ENCODE measurements around the gene NCS1.

DNA sequence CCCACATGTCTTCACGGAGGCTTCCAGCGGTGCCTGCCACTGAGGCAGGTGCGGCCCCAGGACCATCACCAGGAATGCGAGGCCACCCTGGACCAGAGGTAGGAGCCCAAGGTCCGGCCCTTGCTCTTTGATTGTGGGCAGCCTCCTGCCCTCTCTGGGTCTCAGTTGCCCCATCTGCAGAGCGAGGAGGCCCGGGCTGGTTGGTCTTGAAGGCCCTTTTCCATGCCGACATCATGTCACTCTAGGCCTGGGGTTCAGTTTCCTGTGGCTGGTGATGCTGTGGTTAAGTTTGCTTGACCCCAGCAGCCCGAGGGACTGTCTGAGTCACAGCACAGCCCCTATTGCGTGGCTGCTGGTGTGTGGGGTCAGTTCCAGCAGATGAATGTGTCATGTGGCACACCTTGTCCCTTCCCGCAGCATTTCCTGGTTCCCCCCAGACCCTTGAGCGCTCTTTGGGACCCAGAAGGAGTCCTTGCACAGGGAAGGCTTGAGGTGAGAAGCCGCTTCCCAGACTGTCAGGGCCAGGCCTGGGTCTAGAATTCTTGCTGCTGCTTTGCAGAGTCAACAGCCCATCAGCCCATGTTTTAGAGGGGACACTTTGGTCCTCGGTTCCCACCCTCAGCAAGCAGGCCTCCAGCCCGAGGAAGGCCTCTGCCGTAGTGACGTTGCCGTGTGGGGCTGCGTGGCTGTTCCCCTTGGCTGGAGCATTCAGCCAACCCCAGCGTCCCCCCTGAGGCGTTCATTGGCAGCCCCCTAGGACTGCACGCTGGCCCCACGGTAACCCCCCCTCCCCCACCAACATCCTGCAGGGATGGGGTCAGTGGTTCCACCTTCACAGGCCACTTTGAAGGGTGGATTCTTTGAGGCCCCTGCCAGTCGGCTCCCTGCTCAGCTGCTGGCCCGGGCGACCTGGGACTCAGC lies 62.4 kb downstream of the NCS1 start:
- no peak for TF ChIP-seq POLR2AphosphoS5 (IDR thresholded peaks at IDR 0.05)
- no peak for TF ChIP-seq POLR2A (IDR thresholded peaks at IDR 0.05)
- TF ChIP-seq, protein P1, sequence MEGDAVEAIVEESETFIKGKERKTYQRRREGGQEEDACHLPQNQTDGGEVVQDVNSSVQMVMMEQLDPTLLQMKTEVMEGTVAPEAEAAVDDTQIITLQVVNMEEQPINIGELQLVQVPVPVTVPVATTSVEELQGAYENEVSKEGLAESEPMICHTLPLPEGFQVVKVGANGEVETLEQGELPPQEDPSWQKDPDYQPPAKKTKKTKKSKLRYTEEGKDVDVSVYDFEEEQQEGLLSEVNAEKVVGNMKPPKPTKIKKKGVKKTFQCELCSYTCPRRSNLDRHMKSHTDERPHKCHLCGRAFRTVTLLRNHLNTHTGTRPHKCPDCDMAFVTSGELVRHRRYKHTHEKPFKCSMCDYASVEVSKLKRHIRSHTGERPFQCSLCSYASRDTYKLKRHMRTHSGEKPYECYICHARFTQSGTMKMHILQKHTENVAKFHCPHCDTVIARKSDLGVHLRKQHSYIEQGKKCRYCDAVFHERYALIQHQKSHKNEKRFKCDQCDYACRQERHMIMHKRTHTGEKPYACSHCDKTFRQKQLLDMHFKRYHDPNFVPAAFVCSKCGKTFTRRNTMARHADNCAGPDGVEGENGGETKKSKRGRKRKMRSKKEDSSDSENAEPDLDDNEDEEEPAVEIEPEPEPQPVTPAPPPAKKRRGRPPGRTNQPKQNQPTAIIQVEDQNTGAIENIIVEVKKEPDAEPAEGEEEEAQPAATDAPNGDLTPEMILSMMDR (IDR thresholded peaks at IDR 0.05): no peak
